T-helper 22 cell (primary cell): Measurements from ENCODE around the gene LIPM.

Experiments used
- DNase-seq: peaks from one replicate; pipeline ENCODE4 v3.0.0-alpha.2; 2020; ENCODE audit warnings: low read depth

Gene LIPM

GRCh38 chr10:88802523-88803285, at the start of gene LIPM:
LIPM (plus strand) TSS chr10:88802730; CDS start chr10:88802897, 167 bp downstream.
- DNase-seq, result no peak

DNA sequence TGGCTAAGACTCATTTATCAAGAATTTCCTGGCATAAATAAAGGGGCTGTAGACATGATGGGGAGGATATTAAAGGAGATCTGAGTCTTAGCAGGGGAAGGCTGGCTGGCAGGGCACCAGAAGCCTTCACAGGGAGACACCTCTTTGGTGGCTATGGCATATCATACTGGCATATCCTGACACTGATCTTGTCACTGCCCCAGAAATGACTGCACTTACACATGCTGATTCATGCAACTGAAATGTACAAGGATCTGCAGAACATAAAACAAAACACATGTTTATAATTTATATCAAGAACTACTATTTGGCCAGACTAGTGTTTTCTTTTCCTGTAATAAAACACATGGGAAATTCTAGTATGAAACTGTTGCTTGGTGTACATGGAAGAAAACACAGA, 48.2 kb upstream of the LIPM start:
- DNase-seq, result no peak

GRCh38 chr10:88755753-88756152, 46.8 kb upstream of the LIPM start:
- no peak for DNase-seq

DNA sequence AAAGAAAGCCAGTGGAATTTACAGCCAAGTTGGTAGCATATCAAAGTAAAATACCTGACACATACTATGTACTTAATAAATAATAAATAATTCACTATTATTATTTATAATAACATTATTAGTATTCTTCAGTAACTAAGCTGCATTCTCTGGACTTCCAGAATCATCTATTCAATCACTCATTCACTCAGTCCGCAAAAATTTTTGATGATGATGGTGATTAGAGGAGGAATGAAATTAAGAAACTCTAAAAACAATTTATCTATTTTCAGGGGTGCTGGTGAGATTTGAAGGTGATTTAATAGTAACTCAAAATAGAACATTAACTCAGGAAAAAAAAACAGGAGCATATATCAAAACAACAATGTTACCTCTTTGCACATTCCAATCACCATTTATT, 45.9 kb upstream of the LIPM start:
- no peak for DNase-seq

DNA sequence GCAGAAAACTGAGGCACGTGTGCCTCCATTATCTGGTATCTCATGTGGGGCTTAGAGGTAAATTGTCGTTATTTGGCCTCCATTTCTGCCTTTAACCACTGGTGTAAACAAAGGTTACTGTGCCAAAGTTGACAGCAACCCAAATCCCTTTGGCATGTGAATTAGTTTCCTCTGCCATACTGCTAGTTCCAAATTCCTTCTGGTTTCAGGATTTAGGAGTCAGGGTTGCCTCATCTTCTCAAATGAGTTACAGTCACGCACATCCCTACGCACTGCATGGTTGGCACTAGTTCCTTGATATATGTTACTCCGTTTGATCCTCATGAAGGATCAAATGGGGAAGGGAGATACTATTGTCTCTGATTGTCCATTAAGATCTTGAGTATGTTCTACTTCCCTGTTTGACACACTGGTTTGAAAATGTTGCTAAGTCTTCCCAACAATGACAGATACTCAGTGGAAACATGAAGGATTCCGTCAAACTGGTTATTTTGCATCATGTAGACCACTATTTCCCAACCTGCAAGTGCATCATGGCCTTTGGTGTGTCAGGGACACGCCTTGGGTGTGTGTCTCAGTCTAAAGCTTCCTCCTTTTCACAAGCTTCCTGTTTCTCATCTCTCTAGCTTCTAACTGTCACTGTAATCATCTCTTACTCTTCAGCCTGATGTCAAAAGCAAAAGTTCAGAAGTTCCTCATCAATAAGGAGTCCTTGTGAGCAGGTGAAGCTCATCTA, 43.0 kb upstream of the LIPM start, which contains the start of gene LIPN:
Gene LIPN (plus strand): TSS at position 655 of the 736 bp plus-strand sequence. CDS start 1,386 bp downstream, outside the sequence.
- no peak for DNase-seq

GRCh38 chr10:88762906-88763305, 39.6 kb upstream of the LIPM start:
- DNase-seq, result no peak

- no peak for DNase-seq
These were observed 39.1 kb upstream of the LIPM start for GRCh38 chr10:88763441-88763840.

GRCh38 chr10:88764110-88764509, 38.4 kb upstream of the LIPM start:
- no peak for DNase-seq

- no peak for DNase-seq
These were observed 36.7 kb upstream of the LIPM start for GRCh38 chr10:88765816-88766215.

DNA sequence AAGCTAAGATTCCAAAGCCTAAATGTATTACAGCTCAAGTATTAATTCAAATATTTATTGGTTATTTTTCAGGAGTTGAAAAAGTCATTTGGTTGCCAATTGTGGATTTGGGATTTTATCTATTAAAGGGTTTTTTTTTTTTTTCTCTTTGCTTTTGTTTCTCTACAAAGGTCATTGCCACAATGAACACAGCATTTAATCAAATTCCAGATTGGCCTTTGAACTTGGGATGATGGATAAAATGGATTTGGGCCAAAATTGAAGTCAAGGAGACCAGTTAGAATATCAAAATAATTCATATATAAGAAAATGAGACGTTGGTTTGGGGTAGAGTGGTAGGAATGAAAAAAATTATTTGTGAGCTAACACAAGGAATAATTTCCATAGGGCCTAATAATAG, 33.1 kb upstream of the LIPM start:
- no peak for DNase-seq

GRCh38 chr10:88781206-88781605, 21.3 kb upstream of the LIPM start:
- no peak for DNase-seq

- no peak for DNase-seq
These were observed 20.3 kb upstream of the LIPM start for GRCh38 chr10:88782222-88782621.

DNA sequence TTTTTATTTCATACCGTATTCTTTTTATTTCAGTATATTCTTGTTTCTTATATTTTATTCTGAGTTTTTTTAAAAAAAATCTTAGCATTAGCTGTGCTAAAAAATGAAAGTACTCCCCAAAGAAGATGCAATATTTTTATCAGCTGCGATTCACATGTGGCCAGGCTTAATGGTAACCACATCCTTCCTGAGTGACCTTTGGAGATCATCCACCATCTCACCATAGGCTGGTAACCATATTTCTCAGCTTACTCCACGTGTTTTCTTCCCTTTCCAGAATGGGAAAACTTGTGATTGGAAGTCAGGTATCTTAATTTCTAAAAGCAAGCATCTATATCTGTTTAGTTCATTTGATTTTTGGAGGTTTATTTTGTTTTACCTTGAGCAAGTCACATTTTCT, 18.8 kb upstream of the LIPM start:
- no peak for DNase-seq

GRCh38 chr10:88786032-88786770, 16.3 kb upstream of the LIPM start:
- no peak for DNase-seq

- DNase-seq, result no peak
These were observed 15.1 kb upstream of the LIPM start for GRCh38 chr10:88787463-88787862.

DNA sequence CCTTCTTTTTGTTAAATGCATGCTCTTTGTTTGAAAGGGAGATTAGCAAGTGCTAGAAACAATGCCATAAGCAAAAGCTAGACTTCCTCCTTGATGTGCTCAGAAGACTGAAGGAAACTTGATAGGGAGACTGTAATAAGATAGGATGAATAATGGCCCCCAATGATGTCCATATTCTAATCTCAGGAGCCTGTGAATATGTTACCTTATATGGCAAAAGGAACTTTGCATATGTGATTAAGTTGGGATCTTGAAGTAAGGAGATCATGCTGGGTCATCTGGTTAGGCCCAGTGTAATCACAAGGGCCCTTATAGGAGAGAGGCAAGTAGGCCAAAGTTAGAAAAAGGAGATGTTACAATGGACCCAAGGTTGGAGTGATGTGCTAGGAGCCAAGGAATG, 13.6 kb upstream of the LIPM start:
- DNase-seq, result no peak

DNA sequence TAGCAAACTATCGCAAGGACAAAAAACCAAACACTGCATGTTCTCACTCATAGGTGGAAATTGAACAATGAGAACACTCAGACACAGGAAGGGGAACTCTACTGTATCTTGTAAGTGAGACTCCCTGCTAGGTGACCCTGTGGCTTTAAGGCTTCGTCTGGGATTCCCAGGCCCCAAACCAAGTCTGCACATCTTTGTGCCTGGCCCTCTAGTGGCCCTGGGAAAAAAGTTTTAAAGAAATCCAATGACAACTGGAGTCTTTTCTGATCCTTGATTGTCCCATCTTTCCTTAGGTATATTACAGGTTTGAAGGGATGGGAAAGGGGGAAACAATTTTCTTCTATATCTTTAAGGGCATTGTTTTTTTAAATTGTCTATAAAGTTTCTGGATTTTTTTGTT, 10.6 kb upstream of the LIPM start:
- DNase-seq, result no peak

DNA sequence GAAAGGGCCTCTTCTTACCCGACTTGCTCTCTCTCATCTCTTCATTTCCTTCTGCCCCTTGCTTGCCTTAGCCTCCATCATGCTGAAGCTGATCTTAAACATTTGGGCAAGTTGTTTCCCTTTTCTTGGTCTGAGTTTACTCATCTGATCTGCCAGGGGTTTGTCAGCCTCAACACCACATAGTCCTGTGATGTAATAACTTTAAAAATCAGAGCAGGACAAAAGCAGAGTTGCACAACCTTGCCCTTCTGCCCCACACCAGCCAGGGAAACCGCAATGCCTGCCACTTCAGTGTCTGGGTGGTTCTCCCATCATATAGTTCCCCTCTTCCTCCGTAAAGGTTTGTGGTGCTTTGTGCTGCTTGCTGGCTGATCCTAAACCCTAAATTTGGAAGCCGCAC, 9.9 kb upstream of the LIPM start:
- DNase-seq, result no peak

- no peak for DNase-seq
These were observed 8.7 kb upstream of the LIPM start for GRCh38 chr10:88793712-88794299.

- DNase-seq, result no peak
These were observed 7.8 kb upstream of the LIPM start for GRCh38 chr10:88794731-88795130.

DNA sequence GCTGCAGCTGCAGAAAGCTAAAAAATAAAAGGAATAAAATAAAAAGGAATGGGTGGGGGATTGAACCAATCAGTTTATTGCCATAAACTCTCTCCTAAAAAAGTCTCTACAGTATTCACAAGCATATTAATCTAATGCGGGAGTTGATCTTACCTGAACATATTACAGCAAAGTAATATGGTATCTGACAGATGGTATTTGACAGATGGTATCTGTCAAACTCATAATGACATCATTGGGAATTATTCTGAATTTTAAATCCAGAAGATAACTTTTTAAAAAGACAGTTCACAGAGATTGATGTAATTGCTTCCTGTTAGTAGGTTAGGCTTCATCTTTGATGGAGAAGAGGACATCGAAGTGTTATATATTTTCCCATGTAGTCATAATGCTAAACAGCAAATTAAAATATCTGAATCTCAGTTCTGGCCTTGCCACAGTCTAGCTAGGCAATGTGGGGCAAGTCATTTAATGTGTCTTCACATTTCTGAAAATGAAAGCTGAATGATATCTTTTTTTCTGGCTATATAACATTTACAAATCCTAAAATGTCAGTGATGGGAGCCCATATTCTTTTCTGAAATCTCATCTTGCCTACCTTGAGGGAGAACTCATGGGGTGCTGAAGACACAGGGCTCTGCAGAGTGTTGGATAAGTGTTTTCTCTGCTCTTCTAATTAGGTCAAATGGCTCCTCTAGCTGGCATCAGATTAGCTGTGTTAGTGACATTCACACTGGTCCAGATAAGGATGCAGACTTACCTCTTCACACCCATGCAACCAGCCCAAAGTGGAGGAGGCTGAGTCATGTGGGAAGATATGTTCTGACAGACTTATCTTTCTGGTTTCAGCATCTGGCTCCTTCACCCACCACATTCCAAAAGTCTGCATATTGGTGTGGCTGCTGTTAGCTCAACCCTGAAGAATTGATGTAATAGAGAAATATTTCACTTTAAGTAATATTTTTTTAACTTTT, 2.1 kb upstream of the LIPM start:
- DNase-seq, result no peak
